NCI-H1092 treated with DMSO at 0.1 percent for 48 hours (cell line): ENCODE measurements around the gene DEDD2.
A peak's percentile ranks its signal among the peaks of the same experiment; 100 is the strongest.
"Not testable (repeated sequence)": the region's sequence is repeated elsewhere in the genome, so short reads cannot be mapped to it uniquely, and the experiment has no call there.

Experiments
- DNase-seq: peaks from one replicate; lab custom pipeline; 2025; lab: John Stamatoyannopoulos, UW

Gene DEDD2

DNA sequence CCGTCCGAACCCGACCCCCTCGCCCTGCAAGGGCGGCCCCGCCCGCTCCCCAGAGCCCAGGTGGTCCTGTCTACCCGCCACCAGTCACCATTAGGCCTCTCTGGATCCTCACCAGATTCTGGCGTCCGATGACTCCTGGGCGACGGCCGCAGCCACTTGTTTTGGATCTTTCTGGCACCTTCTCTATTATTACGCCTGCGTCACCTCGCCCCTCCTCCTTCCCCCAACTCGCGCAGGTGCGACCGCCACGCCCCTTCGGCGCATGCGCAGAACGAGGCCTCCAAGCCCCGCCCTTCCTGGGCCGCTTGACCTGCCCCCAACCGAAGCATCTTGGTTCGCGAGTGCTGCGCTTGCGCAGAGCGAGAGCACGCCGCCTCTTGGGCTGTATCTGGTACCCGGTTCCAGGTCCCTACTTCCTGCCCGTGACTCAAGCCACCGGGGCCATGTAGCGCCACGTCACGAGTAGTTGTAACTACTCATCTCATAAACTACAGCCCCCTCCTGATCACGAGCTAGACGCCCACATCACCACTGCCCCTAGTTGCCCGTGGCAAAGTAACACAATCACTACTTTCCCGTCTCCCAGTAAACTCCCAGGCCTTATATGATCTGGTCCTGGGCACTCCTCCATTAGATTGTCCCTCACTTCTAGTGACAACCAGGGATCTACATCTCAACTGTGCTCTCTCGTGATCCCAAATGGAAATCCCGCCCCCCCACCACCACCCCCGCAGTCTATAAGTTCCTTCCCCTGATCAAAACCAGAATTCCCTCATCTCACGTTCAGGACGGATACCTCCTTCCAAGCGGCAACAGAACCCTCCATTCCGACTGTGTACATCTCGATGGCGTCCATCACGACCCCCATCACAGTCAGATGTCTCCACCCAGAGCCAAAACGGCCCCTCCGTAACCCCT lies at the start of gene DEDD2:
Gene DEDD2 (minus strand): TSS at position 158 of the 918 bp plus-strand sequence. CDS start 670 bp downstream, outside the sequence.
- DNase-seq, result peak; percentile 90

- DNase-seq, result not testable (repeated sequence)
These were observed 49.6 kb upstream of the DEDD2 start for GRCh38 chr19:42266928-42267603.

GRCh38 chr19:42266105-42266504 lies 48.6 kb upstream of the DEDD2 start:
- DNase-seq, result not testable (repeated sequence)

DNA sequence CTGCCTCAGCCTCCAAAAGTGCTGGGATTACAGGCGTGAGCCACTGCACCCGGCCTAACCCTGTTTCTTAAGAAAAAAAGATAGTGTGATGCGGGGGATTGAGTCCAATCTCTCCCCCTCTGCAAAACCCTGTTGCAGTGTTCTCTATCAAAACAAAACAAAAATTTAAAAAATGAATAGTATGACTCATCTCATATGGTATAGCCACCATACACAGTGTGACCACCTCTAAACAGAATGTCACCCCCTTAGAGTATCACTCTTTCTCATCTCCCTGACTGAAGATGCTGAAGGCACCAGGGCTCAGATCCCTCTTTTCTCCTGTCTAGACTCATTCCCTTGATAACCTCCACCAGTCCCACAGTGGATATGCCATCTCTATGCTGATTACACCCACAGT lies 44.3 kb upstream of the DEDD2 start:
- DNase-seq, result no peak

DNA sequence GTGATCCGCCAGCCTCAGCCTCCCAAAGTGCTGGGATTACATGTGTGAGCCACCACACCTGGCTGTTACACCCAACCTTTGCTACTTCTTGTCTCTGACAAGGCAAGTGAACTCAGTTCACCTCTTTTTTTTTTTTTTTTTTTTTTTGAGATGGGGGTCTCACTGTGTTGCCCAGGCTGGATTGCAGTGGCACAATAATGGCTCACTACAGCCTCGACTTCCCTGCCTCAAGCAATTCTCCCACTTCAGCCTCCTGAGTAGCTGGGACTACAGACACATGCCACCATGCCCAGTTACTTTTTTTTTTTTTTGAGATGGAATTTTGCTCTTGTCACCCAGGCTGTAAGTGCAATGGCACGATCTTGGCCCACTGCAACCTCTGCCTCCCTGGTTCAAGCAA lies 40.4 kb upstream of the DEDD2 start:
- DNase-seq, result not testable (repeated sequence)

GRCh38 chr19:42255766-42256745 lies 38.6 kb upstream of the DEDD2 start:
- peak; percentile 19 for DNase-seq

DNA sequence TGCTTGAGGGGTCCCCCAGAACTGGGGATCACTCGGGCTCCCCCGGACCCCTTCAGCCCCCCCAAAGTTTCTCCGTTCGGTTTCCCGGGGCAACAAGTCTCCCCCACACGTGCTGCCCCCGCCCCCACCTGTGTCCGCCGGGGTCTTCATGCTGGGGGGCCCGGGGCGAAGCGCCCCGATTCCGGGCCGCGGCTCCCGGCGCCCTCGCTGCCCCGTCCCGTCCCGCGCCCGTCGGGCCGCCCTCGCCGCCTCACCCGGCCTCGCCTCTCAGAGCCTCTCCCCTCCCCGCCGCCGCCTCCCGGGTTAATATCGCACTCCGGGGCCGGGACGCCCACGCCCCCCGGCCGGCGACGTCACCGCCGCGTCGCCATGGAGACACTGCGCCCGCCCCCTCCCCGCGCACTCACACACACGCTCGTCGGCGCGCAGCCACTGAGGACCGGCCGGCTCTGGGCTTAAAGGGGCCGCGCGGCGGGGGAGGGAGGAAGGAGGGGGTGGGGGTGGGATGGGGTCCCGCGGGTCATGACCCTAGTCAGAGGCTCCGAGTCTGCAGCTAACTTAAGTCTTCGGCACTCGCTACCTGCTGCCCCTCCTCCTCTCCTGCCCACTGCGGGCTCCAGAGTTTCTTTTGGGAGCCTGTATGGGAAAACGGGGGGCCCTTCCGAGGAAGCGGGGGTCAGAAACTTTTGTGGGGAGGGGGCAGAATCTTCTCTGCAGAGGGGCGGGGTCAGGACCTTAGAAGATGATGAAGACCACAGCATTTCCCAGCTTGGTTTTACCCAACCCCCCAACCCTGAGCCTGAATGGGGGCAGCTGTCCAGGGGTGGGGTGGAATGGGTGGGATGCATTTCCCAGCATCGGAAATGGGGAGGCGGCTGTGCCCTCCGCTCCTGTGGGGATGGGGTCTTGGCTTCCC lies 37.6 kb upstream of the DEDD2 start, which contains the start of gene ERF:
Gene ERF (minus strand): TSS at position 279 of the 916 bp plus-strand sequence. CDS start 129 bp downstream, at position 150.
- peak; percentile 64 for DNase-seq

- no peak for DNase-seq
These were observed 36.8 kb upstream of the DEDD2 start for GRCh38 chr19:42254089-42254849.

DNA sequence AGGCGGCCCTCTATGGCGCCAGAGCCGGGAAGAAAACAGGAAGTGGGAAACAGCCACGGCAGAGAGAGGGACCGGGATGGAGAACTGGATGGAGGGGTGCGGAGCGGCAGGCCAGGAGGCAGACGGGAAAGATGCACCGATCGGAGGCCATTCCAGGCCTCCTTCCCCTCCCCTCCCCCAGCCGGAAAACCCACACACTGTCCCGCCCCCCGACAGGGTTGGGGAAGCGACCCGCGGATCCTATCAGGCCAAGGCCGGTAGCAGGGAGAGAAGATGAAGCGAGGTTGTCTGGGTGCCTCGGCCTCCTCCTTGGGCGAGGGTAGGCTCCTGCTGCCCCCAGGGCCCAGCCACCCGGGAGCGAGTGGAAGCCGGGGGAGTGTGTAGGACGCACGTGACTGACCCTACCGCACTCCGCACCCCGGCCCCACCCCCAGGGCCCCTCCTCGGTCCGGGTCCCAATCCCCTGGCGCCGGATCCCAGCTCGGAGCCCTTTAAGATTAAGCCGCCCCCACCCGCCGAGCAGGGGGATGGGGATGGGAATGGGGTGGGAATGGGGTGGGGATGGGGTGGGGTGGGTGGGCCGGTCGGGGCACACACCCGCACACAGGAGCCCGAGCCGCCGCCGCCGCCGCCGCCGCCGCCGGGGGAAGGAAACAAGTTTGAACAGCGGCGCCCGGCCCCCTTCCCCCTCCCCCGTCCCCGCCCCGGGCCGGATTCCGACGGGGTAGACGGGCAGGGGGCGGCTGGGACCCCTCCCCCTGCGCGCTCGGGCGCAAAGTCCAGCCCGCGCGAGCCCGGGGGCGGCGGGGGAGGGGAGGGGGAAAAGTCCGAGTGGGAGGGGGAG lies 36.0 kb upstream of the DEDD2 start:
- DNase-seq, result peak; percentile 5

DNA sequence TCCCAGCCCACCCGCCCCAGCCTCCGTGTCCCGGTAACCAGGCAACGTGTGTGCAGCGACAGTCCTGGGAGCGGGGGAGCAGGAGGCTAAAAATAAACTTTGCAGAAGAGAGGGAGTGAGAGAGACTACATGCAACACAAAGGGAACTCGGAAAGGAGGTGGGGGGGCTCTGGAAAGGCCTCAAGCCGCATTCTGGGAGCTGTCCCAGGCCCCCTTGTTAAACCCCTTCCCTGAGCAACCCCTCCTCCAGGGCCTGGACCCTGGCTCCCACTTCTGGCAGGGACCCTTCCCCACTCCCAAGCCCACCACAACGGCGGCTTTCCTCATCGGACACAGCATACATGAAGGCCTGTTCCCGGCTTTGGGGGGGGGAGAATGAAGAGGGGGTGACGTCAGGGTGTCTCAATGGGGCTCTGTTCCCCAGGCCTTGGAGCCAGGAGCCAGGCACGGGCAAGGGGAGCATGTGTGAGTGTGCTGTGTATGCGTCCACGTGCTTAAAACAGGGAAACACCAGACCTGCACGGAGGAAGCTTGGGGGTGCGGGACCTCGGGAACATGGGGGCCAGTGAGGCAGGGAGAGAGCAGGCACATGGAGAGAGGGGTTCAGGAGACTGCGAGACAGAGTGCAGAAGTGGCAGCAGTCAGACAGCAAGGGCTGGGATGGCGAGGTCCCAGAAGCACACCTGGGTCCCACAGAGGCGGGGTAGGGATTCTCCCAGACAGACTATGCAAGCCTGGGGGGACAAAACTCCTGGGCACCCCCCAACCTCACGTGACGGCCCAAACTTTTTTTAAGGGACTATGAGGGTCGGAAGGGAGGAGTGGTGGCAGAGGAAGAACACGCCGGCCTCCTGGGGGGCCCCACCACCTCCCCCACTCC lies 35.1 kb upstream of the DEDD2 start:
- no peak for DNase-seq

DNA sequence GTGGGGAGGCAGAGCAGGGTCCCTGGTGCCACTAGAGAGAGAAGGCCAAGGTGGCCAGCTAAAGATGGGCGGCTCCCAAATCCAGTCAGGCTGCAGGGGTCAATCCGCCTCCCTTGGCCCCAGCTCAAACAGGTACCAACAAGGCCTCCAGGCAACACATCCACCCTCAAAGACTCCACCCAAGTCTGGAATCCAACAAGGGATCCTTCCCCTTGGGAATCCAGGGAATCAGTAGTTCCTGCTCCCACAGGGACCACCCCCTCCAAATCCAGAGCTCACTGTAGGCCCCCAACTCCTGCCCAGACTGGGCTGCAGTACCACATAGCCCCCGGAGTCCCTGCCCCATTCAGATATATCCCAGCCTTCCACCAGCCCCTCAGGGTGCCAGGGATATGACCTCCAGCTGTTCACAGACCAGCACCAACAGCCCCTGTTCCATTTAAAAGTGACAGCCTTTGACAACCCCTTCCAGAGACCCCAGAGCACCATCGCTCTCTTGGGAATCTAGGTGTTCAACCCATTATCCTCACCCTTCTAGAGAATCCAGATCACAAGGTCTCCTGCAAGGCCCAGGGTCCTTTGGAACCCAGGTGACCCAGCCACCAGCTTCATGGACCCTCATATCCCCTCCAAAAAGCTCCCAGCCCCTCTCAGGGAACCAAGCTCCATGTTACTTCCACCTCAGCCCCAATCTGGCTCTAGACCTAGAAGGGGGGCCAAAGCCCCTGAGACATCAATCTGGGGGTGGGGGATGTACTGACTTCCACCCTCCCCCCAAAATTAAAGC lies 34.3 kb upstream of the DEDD2 start:
- peak; percentile 11 for DNase-seq

DNA sequence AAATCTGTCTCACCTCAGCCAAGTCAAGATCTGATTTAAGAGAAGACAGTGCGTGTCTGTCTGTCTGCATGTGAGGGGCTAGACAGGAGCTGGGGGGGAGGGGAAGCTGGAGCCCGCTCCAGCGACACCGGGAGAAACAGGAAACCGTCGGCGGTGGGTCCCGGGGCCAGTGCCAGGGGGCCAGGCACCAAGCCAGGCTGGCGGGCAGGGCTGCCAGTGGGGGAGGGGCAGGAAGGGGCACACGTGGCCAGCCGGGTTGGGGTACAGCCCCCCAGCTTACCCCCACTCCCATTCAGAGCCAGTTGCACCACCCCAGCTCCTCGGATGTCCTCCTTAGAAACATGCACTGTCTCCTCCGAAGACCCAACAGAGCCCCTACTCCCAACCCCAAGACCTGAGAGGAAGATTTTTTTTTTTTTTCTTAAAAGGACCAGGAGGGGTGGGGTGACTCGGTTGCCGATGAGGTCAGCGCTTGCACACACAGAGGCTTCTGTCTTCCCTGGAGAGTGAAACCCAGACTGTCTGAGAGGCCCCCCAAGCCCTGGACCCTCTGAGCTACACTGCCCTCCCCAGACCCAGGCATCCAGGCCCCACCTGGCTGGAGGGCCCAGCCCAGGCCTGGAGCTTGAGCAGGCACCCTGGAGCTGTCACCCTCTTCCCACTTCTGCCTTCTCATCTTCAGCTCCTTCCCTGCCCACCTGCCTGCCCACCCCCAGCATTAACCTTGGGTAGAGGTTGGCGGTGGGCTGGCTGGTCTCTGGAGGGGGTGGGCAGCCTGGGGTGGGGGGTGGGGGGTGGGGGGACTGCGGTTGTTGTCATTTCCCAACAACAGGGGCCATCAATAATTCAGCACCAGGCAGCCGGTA lies 33.4 kb upstream of the DEDD2 start:
- DNase-seq, result peak; percentile 56

DNA sequence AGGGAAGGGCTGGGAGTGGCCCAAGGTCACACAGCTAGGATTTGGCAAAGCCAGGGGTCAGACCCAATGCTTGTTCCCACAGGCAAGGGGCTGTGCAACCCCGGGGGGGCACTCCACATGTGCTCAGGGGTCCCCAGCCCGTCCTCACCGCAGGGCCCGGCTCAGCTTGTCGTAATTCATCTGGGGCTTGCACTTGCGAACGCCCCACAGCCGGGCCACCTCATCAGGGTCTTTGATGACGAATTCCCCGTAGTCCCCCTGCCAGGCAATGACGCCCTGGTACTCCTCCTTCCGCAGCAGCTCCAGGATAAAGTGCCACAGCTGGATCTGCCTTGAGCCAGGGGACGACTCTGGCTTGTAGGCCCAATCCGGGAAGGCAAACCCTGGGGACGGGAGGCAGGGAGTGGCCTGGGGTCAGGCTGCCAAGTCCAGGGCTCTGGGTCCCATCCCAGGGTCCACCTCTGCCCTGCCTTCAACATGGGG lies 32.7 kb upstream of the DEDD2 start:
- no peak for DNase-seq

- no peak for DNase-seq
These were observed 32.3 kb upstream of the DEDD2 start for GRCh38 chr19:42249769-42250168.

GRCh38 chr19:42249149-42249750 lies 31.8 kb upstream of the DEDD2 start:
- no peak for DNase-seq
